ENCODE measurements around the gene PJVK.
"Not testable (repeated sequence)": the region's sequence is repeated elsewhere in the genome, so short reads cannot be mapped to it uniquely, and the experiment has no call there.

The PJVK gene

DNA sequence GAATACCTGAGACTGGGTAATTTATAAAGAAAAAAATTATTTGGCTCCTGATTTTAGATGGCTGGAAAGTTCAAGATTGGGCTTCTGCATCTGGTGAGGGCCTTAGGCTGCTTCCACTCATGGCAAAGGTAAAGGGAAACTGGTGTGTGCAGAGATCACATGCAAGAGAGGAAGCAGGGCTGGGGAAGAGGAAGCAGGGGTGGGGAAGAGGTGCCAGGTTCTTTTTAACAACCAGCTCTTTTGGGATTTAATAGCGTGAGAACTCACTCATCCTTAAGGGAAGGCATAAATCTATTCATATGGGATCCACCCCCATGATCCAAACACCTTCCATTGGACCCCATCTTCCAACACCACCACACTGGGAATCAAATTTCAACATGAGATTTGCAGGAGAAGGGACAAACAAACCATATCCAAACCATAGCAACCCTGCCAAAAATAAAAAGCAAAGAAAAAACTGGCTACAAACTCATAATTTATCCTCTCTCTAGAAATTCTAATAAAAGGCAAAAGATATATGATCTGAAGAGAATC lies 30.6 kb upstream of the PJVK start:
- no peak for DNase-seq (ENCODE audit: low spot score)
- TF ChIP-seq, protein P1, sequence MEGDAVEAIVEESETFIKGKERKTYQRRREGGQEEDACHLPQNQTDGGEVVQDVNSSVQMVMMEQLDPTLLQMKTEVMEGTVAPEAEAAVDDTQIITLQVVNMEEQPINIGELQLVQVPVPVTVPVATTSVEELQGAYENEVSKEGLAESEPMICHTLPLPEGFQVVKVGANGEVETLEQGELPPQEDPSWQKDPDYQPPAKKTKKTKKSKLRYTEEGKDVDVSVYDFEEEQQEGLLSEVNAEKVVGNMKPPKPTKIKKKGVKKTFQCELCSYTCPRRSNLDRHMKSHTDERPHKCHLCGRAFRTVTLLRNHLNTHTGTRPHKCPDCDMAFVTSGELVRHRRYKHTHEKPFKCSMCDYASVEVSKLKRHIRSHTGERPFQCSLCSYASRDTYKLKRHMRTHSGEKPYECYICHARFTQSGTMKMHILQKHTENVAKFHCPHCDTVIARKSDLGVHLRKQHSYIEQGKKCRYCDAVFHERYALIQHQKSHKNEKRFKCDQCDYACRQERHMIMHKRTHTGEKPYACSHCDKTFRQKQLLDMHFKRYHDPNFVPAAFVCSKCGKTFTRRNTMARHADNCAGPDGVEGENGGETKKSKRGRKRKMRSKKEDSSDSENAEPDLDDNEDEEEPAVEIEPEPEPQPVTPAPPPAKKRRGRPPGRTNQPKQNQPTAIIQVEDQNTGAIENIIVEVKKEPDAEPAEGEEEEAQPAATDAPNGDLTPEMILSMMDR (IDR thresholded peaks at IDR 0.05; ENCODE audit: borderline replicate concordance, control extremely low read depth, extremely low read depth, insufficient read depth, missing control alignments): no peak
- in situ Hi-C loops (cut with MboI; ENCODE audit: low sequenced_read_pairs, unreplicated experiment): loop anchor here (25.0 kb wide), 1 partner anchor 308 kb away; the partner anchor contains the start of gene RBM45

DNA sequence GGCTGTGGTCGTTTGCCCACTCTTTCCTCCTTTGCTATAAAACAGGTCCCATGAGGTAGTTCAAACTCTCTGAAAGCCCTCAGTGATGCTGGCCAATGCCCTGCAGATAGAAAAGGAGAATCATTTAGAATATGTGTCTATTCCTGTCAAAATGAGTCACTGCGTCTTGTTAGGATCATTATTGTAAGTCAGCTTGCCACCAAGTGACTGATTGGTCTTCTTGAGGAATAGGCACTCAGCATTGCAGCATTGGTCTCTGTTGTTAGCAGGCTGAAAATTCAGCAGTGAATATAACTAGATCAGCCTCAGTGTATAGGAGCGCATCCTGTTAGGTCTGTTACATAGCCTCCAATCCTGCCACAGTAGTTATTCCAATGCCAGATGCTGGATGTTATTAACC lies 29.1 kb upstream of the PJVK start:
- DNase-seq (ENCODE audit: low spot score): no peak
- in situ Hi-C loops (cut with MboI; ENCODE audit: low sequenced_read_pairs, unreplicated experiment): loop anchor here (25.0 kb wide), 1 partner anchor 310 kb away; the partner anchor contains the start of gene RBM45

DNA sequence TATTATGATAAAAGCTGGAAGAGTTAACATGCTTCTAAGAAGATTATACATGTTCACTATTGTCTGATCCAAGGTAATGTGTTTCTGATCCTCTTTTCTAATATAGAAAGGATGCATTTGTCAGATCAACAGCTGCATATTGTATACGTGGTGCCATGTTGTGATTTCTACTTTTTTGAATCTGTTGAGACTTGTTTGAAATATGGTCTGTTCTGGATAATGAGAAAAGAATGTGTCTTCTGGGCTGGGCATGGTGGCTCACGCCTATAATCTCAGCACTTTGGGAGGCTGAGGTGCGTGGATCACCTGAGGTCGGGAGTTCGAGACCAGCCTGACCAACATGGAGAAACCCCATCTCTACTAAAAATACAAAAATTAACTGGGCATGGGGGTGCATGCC lies 27.4 kb upstream of the PJVK start:
- in situ Hi-C loops (cut with MboI; ENCODE audit: low sequenced_read_pairs, unreplicated experiment): loop anchor here (25.0 kb wide), 1 partner anchor 311 kb away; the partner anchor contains the start of gene RBM45

More for the DNA sequence above, 29.1 kb upstream of the PJVK start:
- TF ChIP-seq, protein P1 (IDR thresholded peaks at IDR 0.05; ENCODE audit: borderline replicate concordance, control extremely low read depth, extremely low read depth, insufficient read depth, missing control alignments): no peak

DNA sequence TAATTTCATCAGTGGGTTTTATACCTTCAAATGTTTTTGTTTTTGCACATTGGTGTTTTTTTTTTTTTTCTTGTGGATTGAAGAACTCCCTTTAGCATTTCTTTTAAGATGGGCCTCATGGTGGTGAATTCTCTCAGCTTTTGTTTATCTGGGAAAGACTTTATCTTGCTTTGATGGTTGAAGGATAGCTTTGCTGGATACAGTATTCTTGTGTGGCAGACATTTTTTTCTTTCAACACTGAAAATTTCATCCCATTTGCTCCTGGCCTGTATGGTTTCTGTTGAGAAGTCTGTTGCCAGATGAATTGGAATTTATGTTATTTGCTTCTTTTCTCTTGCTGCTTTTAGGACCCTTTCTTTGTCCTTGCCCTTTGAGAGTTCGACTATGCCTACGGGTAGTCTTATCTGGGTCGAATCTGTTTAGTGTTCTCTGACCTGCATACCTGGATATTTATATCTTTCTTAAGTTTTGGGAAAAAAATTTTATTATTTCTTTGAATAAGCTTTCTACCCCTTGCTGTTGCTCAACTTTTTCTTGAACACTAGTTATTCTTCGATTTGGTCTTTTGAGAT lies 25.8 kb upstream of the PJVK start:
- in situ Hi-C loops (cut with MboI; ENCODE audit: low sequenced_read_pairs, unreplicated experiment): no loop called here
- DNase-seq (ENCODE audit: low spot score): no peak
- TF ChIP-seq, protein P1 (IDR thresholded peaks at IDR 0.05; ENCODE audit: borderline replicate concordance, control extremely low read depth, extremely low read depth, insufficient read depth, missing control alignments): no peak

More for the DNA sequence above, 27.4 kb upstream of the PJVK start:
- not testable (repeated sequence) for DNase-seq (ENCODE audit: low spot score)

DNA sequence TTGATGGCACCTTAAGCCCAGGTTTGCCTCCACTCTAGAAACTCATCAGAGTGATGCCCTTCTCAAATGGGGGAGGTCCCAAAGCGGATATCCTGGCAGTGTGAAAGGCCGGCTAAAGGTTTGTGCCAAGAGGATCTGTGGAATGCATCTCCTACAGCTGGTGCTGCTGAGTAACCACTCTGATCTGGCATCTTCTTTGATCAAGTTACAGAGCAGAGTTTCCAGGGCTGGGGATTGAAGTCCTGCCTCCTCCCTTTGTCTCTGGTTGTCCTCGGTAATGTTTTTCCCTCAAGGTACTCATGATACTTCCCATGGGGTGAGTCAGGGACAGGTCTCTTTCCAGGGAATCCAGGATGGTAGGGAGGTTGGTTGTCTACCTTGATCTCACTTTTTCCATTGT lies 24.8 kb upstream of the PJVK start:
- TF ChIP-seq, protein P1 (IDR thresholded peaks at IDR 0.05; ENCODE audit: borderline replicate concordance, control extremely low read depth, extremely low read depth, insufficient read depth, missing control alignments): no peak
- no peak for DNase-seq (ENCODE audit: low spot score)
- in situ Hi-C loops (cut with MboI; ENCODE audit: low sequenced_read_pairs, unreplicated experiment): no loop called here

DNA sequence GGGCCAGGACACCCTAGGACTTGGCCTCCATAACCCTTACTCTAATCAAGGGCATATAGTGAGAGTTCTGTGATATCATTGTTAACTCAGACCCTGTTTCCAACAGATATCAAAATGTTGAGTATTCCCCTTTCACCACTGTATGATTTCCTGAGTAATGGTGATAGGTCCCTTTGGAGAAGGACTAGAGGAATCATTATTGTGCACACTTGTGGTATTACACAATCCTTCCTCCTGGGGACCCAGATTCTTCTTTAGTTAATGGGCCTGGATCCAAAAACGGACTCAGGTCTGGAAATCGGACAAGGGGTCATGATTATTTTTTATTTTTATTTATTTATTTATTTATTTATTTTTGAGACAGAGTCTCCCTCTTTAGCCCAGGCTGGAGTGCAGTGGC lies 23.7 kb upstream of the PJVK start:
- TF ChIP-seq, protein P1 (IDR thresholded peaks at IDR 0.05; ENCODE audit: borderline replicate concordance, control extremely low read depth, extremely low read depth, insufficient read depth, missing control alignments): no peak
- no peak for DNase-seq (ENCODE audit: low spot score)
- in situ Hi-C loops (cut with MboI; ENCODE audit: low sequenced_read_pairs, unreplicated experiment): no loop called here

DNA sequence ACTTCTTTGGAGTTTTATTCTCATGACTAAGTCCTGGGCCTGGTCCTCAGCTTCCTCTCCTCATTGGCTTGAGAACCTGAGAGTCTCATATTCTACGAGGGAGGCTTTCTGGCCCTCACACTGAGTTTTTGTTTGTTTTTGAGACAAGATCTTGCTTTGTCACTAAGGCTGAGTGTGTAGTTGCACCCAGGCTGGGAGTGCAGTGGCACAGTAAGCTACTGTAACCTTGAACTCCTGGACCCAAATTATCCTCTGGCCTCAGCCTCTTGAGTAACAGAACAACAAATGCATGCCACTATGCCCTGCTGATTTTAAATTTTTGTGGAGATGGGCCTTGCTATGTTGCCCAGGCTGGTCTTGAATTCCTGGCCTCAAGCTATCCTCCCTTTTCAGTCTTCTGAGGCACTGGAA lies 22.8 kb upstream of the PJVK start:
- no peak for DNase-seq (ENCODE audit: low spot score)
- in situ Hi-C loops (cut with MboI; ENCODE audit: low sequenced_read_pairs, unreplicated experiment): no loop called here
- TF ChIP-seq, protein P1 (IDR thresholded peaks at IDR 0.05; ENCODE audit: borderline replicate concordance, control extremely low read depth, extremely low read depth, insufficient read depth, missing control alignments): no peak

Measured in GM13976 (cell line).